ENCODE data around the gene MYOM3.

The MYOM3 gene

GRCh38 chr1:24114753-24115152 is 2.8 kb upstream of the MYOM3 start:
- no peak for DNase-seq (ENCODE audit: low read depth)

GRCh38 chr1:24113641-24114033 is 1.7 kb upstream of the MYOM3 start:
- DNase-seq (ENCODE audit: low read depth), result no peak

- no peak for DNase-seq (ENCODE audit: low read depth)
Measured at GRCh38 chr1:24111262-24111995, 506 bp downstream of the MYOM3 start.

- DNase-seq (ENCODE audit: low read depth), result no peak
Measured at GRCh38 chr1:24110642-24111261, 1.2 kb downstream of the MYOM3 start.

- DNase-seq (ENCODE audit: low read depth), result no peak
Measured at GRCh38 chr1:24109686-24110475, 2.1 kb downstream of the MYOM3 start.

- no peak for DNase-seq (ENCODE audit: low read depth)
Measured at GRCh38 chr1:24109166-24109483, 2.8 kb downstream of the MYOM3 start.

- peak; percentile 25 for DNase-seq (ENCODE audit: low read depth)
Measured at GRCh38 chr1:24108334-24109165, 3.4 kb downstream of the MYOM3 start.

- no peak for DNase-seq (ENCODE audit: low read depth)
Measured at GRCh38 chr1:24107462-24108138, 4.3 kb downstream of the MYOM3 start.

GRCh38 chr1:24105368-24106160 is 6.4 kb downstream of the MYOM3 start:
- no peak for DNase-seq (ENCODE audit: low read depth)

- no peak for DNase-seq (ENCODE audit: low read depth)
Measured at GRCh38 chr1:24104854-24105253, 7.1 kb downstream of the MYOM3 start.

- no peak for DNase-seq (ENCODE audit: low read depth)
Measured at GRCh38 chr1:24103879-24104278, 8.1 kb downstream of the MYOM3 start.

- no peak for DNase-seq (ENCODE audit: low read depth)
Measured at GRCh38 chr1:24103408-24103807, 8.5 kb downstream of the MYOM3 start.

- no peak for DNase-seq (ENCODE audit: low read depth)
Measured at GRCh38 chr1:24102961-24103360, 9.0 kb downstream of the MYOM3 start.

GRCh38 chr1:24101796-24102586 is 9.9 kb downstream of the MYOM3 start:
- no peak for DNase-seq (ENCODE audit: low read depth)

GRCh38 chr1:24100945-24101737 is 10.8 kb downstream of the MYOM3 start:
- DNase-seq (ENCODE audit: low read depth), result no peak

- no peak for DNase-seq (ENCODE audit: low read depth)
Measured at GRCh38 chr1:24098943-24099638, 12.8 kb downstream of the MYOM3 start.

- DNase-seq (ENCODE audit: low read depth), result no peak
Measured at GRCh38 chr1:24098102-24098501, 13.8 kb downstream of the MYOM3 start.

- no peak for DNase-seq (ENCODE audit: low read depth)
Measured at GRCh38 chr1:24097663-24098062, 14.3 kb downstream of the MYOM3 start.

- DNase-seq (ENCODE audit: low read depth), result no peak
Measured at GRCh38 chr1:24096739-24097103, 15.2 kb downstream of the MYOM3 start.
